ENCODE results near the gene PARD6G. TPM values are rescaled to one million over a fixed set of nuclear protein-coding genes. Genes with fewer than 3 reads are reported as not detected.
"Not testable (repeated sequence)": the region's sequence is repeated elsewhere in the genome, so short reads cannot be mapped to it uniquely, and the experiment has no call there.

The PARD6G gene
- total RNA-seq, 1 experiment from 2014 or later = not detected

DNA sequence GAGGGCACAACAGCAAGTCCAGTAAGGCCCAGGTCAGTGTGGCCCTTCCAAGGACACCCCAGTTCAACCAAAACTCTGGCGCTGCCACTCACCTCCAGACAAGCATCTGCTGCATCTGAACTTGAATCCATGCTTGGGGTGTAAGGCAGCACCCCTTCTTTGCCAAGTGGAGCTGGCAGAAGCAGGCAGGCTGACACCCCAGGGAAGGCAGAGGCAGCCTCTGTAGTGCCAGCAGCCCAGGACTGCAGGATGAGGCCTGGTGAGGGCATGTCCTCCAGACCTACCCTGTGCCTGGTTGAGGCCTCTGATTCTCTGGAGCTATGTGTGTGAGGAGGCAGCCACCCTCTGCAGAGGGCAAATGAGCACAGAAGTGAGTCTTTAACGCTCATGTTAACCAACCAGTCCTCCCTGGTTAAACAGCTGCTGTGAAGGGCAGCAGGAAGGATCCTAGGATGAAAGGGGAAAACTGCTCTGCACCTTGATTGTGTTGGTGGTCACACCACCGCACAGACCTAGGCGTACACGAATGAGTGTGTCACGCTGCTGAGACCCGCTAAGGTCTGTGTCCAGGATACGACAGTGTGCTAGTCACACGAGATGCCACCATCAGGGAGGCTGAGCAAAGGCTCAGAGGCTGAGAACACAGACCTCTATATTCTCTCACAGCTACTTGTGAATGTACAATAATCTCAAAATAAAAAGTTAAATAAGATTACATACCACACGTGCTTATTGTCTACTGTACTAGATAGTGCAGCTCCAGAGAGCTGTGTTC lies 2.2 kb downstream of the PARD6G start:
- H3K27me3 ChIP-seq (ENCODE audit: low read length) = no peaks in the 10 kb centered on the region
- H3K4me2 ChIP-seq (ENCODE audit: low read depth, low read length, poor library complexity, severe bottlenecking) = no peak overlapping the region
- no peaks in the 10 kb centered on the region for H3K9me3 ChIP-seq (ENCODE audit: low read length)

DNA sequence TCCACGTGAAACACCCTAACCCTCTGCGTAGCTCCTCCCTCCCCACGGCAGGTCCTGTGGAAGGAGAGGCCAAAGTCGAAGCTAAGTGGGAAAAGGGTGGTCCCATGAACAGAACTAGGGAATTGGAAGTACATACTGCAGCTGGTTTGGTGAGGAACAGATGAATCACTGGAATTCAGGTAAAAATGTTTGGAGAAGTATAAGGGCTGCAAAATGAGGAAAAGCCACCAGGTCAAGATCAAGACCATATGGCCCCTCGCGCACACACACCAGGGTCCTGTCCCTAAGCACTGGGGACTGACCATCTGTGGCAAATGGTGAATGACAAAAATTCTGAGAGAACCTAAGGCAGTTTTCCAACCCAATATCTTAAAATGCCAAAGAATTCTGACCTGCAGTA lies 3.1 kb downstream of the PARD6G start:
- Histone ChIP-seq H4K20me1 (ENCODE audit: insufficient read depth, low read depth, low read length) (no peaks in the 10 kb centered on the region), H3K36me3 (ENCODE audit: insufficient read depth, low read length) (no peaks in the 10 kb centered on the region), H3K4me3 (ENCODE audit: low read length) (no peak overlapping the region), H2AFZ (ENCODE audit: low read length) (no peak overlapping the region), H3K4me1 (ENCODE audit: low read length) (no peaks in the 10 kb centered on the region), H3K79me2 (ENCODE audit: low read length) (no peaks in the 10 kb centered on the region), H3K9ac (ENCODE audit: low read length) (no peak overlapping the region), H3K4me2 (ENCODE audit: low read depth, low read length, poor library complexity, severe bottlenecking) (no peak overlapping the region), H3K27ac (ENCODE audit: low read length) (no peak overlapping the region), H3K27me3 (ENCODE audit: low read length) (no peaks in the 10 kb centered on the region), H3K9me3 (ENCODE audit: low read length) (no peaks in the 10 kb centered on the region), H3K9me2 (replicated peaks; ENCODE audit: insufficient read depth, low read length) (no peaks in the 10 kb centered on the region)
- no peak for DNase-seq

More for the DNA sequence above, 2.2 kb downstream of the PARD6G start:
- Histone ChIP-seq H4K20me1 (ENCODE audit: insufficient read depth, low read depth, low read length) (no peaks in the 10 kb centered on the region), H3K9ac (ENCODE audit: low read length) (no peak overlapping the region), H3K4me1 (ENCODE audit: low read length) (no peaks in the 10 kb centered on the region), H3K4me3 (ENCODE audit: low read length) (no peak overlapping the region), H3K36me3 (ENCODE audit: insufficient read depth, low read length) (no peaks in the 10 kb centered on the region), H3K9me2 (replicated peaks; ENCODE audit: insufficient read depth, low read length) (no peaks in the 10 kb centered on the region), H2AFZ (ENCODE audit: low read length) (no peak overlapping the region), H3K79me2 (ENCODE audit: low read length) (no peaks in the 10 kb centered on the region), H3K27ac (ENCODE audit: low read length) (no peak overlapping the region)
- DNase-seq = no peak

DNA sequence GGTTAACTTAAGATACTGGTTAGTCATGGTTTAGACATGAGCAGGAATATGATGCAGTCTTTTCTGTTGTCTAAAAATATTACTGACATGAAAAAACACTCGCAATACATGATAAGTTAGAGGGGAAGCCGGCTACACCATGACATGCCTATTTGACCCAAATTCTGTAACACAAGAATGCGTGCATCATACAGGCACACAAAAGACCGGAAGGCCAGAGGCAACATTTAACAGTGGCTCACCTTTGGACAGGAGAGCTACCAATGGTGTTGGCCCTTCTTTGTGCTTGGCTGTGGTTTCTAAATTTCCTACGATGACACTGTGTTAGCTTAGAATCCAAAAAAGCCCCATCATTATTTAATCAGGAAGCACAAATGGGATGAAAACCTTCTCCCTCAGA lies 4.1 kb downstream of the PARD6G start:
- no peaks in the 10 kb centered on the region for H3K36me3 ChIP-seq (ENCODE audit: insufficient read depth, low read length)
- no peaks in the 10 kb centered on the region for H3K9me2 ChIP-seq (replicated peaks; ENCODE audit: insufficient read depth, low read length)
- no peaks in the 10 kb centered on the region for H3K27me3 ChIP-seq (ENCODE audit: low read length)
- H3K27ac ChIP-seq (ENCODE audit: low read length) = no peak overlapping the region
- DNase-seq = no peak
- H3K4me2 ChIP-seq (ENCODE audit: low read depth, low read length, poor library complexity, severe bottlenecking) = no peak overlapping the region
- H3K9me3 ChIP-seq (ENCODE audit: low read length) = no peaks in the 10 kb centered on the region
- H3K4me3 ChIP-seq (ENCODE audit: low read length) = no peak overlapping the region
- no peaks in the 10 kb centered on the region for H3K4me1 ChIP-seq (ENCODE audit: low read length)
- no peak overlapping the region for H3K9ac ChIP-seq (ENCODE audit: low read length)
- H2AFZ ChIP-seq (ENCODE audit: low read length) = no peak overlapping the region
- H3K79me2 ChIP-seq (ENCODE audit: low read length) = no peaks in the 10 kb centered on the region
- H4K20me1 ChIP-seq (ENCODE audit: insufficient read depth, low read depth, low read length) = no peaks in the 10 kb centered on the region

DNA sequence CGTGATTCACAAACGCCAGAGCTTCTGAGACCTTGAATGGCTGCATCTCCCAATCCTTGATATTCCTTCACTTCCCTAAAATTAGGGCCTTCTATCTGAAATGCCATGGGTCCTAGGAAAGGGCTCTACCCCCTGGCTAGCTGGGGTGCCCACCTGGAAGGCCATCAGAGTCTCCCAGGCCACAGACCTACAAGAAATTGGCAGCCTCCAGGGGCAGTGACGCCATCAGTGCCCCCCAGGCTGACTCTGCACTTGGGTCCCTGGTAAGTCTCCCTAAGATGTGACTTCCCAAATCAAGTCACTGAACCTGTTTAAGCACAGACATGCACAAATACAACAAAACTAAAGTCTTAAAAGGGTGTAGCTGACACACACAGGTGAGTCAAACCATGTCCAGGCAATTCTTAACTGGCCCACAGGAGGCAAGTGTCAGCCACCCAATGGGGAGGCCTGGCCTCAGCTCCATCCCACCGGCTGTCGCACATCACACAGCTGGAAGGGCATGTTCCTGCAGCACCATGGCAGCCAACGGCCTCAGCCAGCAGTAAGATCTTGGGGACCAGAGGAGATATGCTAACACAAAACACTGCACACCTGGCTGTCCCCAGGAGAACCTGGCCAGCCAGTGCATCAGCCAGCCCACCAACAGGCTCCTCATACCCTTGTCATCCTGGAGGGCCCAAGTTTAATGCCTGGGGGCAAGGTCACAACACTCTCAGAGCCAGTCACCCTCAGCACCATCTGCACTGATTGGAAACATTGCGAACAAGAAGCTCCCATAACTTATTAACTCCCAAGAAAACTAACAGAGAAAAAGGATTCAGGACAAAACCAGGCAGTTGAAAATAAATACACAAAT lies 5.2 kb downstream of the PARD6G start:
- Histone ChIP-seq H3K4me2 (ENCODE audit: low read depth, low read length, poor library complexity, severe bottlenecking) (no peak overlapping the region), H2AFZ (ENCODE audit: low read length) (no peak overlapping the region), H3K4me1 (ENCODE audit: low read length) (no peaks in the 10 kb centered on the region), H3K4me3 (ENCODE audit: low read length) (no peak overlapping the region), H3K27me3 (ENCODE audit: low read length) (no peaks in the 10 kb centered on the region), H3K79me2 (ENCODE audit: low read length) (no peaks in the 10 kb centered on the region), H3K9ac (ENCODE audit: low read length) (no peak overlapping the region), H3K9me2 (replicated peaks; ENCODE audit: insufficient read depth, low read length) (no peaks in the 10 kb centered on the region), H4K20me1 (ENCODE audit: insufficient read depth, low read depth, low read length) (no peaks in the 10 kb centered on the region), H3K27ac (ENCODE audit: low read length) (no peak overlapping the region), H3K9me3 (ENCODE audit: low read length) (no peaks in the 10 kb centered on the region), H3K36me3 (ENCODE audit: insufficient read depth, low read length) (no peaks in the 10 kb centered on the region)
- no peak for DNase-seq

DNA sequence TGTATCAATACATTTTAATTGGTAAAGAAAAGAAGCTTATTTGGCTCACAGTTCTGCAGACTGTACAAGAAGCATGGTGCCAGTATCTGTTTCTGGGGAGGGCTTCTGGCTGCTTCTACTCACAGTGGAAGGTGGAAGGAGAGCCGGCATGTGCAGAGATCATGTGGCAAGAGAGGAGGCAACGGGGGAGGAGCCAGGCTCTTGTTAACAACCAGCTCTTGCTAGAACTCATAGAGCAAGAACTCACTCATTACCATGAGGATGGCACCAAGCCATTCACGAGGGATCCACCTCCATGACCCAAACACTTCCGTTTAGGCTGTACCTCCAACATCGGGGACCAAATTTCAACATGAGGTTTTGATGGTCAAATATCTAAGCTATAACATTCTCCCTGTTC lies 7.5 kb downstream of the PARD6G start:
- no peaks in the 10 kb centered on the region for H3K9me3 ChIP-seq (ENCODE audit: low read length)
- H3K4me3 ChIP-seq (ENCODE audit: low read length) = no peak overlapping the region
- no peaks in the 10 kb centered on the region for H3K4me1 ChIP-seq (ENCODE audit: low read length)
- no peak overlapping the region for H3K9ac ChIP-seq (ENCODE audit: low read length)
- no peaks in the 10 kb centered on the region for H4K20me1 ChIP-seq (ENCODE audit: insufficient read depth, low read depth, low read length)
- no peak for DNase-seq
- no peaks in the 10 kb centered on the region for H3K79me2 ChIP-seq (ENCODE audit: low read length)
- no peak overlapping the region for H2AFZ ChIP-seq (ENCODE audit: low read length)
- H3K4me2 ChIP-seq (ENCODE audit: low read depth, low read length, poor library complexity, severe bottlenecking) = no peak overlapping the region
- H3K27me3 ChIP-seq (ENCODE audit: low read length) = no peaks in the 10 kb centered on the region
- no peaks in the 10 kb centered on the region for H3K9me2 ChIP-seq (replicated peaks; ENCODE audit: insufficient read depth, low read length)
- H3K27ac ChIP-seq (ENCODE audit: low read length) = no peak overlapping the region
- no peaks in the 10 kb centered on the region for H3K36me3 ChIP-seq (ENCODE audit: insufficient read depth, low read length)

DNA sequence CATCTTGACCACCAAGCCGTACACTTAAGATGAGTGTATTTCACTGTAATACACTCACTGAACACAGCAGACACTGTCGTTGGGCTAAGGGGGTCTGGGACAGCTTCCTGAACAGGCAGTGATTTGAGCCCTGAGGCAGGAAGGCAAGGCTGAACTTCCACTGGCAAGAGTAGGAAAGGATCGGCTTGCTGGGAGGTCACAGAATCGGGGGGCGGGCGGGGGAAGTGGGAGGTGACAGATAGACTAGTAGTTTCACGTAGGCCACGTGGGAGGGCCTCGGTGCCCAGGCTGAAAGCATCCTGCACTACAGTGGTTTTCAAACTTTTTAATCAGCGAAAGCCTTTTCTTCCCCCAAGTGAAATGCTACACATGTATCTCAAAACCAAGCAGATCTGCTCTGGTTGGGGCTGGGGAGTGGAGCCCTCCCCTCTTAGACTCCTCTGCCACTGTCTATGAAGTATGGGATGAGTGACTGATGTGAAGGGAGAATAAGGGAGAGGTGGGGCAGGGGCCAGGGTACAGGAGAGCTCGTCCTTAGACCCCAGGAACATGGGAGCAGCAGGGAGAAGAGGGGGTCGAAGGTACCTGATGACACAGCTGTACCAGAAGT lies 8.6 kb downstream of the PARD6G start:
- Histone ChIP-seq H3K9ac (ENCODE audit: low read length) (no peak overlapping the region), H2AFZ (ENCODE audit: low read length) (no peak overlapping the region), H3K36me3 (ENCODE audit: insufficient read depth, low read length) (no peaks in the 10 kb centered on the region), H3K4me3 (ENCODE audit: low read length) (no peak overlapping the region), H3K79me2 (ENCODE audit: low read length) (no peaks in the 10 kb centered on the region), H3K4me1 (ENCODE audit: low read length) (no peaks in the 10 kb centered on the region; the same call in 1 of the 2 replicates), H4K20me1 (ENCODE audit: insufficient read depth, low read depth, low read length) (no peaks in the 10 kb centered on the region), H3K9me3 (ENCODE audit: low read length) (no peaks in the 10 kb centered on the region), H3K27me3 (ENCODE audit: low read length) (no peaks in the 10 kb centered on the region), H3K9me2 (replicated peaks; ENCODE audit: insufficient read depth, low read length) (no peaks in the 10 kb centered on the region), H3K4me2 (ENCODE audit: low read depth, low read length, poor library complexity, severe bottlenecking) (no peak overlapping the region), H3K27ac (ENCODE audit: low read length) (no peak overlapping the region)
- no peak for DNase-seq

DNA sequence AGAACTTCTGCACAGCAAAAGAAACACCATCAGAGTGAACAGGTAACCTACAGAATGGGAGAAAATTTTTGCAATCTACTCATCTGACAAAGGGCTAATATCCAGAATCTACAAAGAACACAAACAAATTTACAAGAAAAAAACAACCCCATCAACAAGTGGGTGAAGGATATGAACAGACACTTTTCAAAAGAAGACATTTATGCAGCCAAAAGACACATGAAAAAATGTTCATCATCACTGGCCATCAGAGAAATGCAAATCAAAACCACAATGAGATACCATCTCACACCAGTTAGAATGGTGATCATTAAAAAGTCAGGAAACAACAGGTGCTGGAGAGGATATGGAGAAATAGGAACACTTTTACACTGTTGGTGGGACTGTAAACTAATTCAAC lies 9.8 kb downstream of the PARD6G start:
- H3K4me3 ChIP-seq (ENCODE audit: low read length); H3K79me2 ChIP-seq (ENCODE audit: low read length); H3K9ac ChIP-seq (ENCODE audit: low read length); DNase-seq; H3K9me2 ChIP-seq (replicated peaks; ENCODE audit: insufficient read depth, low read length); H2AFZ ChIP-seq (ENCODE audit: low read length); H3K27ac ChIP-seq (ENCODE audit: low read length); H4K20me1 ChIP-seq (ENCODE audit: insufficient read depth, low read depth, low read length); H3K9me3 ChIP-seq (ENCODE audit: low read length); H3K4me2 ChIP-seq (ENCODE audit: low read depth, low read length, poor library complexity, severe bottlenecking); H3K36me3 ChIP-seq (ENCODE audit: insufficient read depth, low read length); H3K27me3 ChIP-seq (ENCODE audit: low read length); H3K4me1 ChIP-seq (ENCODE audit: low read length): not testable (repeated sequence)

DNA sequence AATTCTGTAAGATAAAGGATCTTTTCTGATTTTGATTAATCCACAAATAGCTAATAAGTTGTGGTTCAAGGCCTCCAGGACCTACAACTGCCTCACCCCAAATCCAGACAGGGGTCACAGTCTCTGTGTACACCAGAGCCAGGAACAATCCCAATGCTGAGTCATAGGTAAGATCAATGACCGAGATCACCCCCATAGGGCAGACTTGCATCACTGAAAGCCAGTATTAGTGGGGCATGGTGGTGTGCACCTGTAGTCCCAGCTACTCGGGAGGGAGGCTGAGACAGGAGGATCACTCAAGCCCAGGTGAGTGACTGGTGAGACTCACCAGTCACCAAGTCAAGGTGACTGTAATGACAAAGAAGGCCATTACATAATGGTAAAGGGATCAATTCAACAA lies 12.9 kb downstream of the PARD6G start:
- Histone ChIP-seq H3K27ac (ENCODE audit: low read length) (no peak overlapping the region), H3K27me3 (ENCODE audit: low read length) (no peaks in the 10 kb centered on the region; the same call in 1 of the 2 replicates), H3K36me3 (ENCODE audit: insufficient read depth, low read length) (no peaks in the 10 kb centered on the region), H3K9me2 (replicated peaks; ENCODE audit: insufficient read depth, low read length) (no peaks in the 10 kb centered on the region), H2AFZ (ENCODE audit: low read length) (no peak overlapping the region), H3K9me3 (ENCODE audit: low read length) (no peaks in the 10 kb centered on the region), H3K9ac (ENCODE audit: low read length) (no peak overlapping the region), H3K4me3 (ENCODE audit: low read length) (no peak overlapping the region), H3K79me2 (ENCODE audit: low read length) (no peaks in the 10 kb centered on the region), H3K4me2 (ENCODE audit: low read depth, low read length, poor library complexity, severe bottlenecking) (no peak overlapping the region), H3K4me1 (ENCODE audit: low read length) (peaks cover 17% of the 10 kb centered on the region), H4K20me1 (ENCODE audit: insufficient read depth, low read depth, low read length) (no peaks in the 10 kb centered on the region)
- no peak for DNase-seq
